HEK293 (cell line): Measurements from ENCODE around the gene ALPK3.
A peak's percentile ranks its signal among the peaks of the same experiment; 100 is the strongest.

Source experiments
- CTCF ChIA-PET: fragments of 350-600 bp; formaldehyde crosslinking; extraction: SDS; loops from one replicate; lab custom pipeline; 2021; ENCODE audit warnings: antibody characterized with exemption; lab: Yijun Ruan, JAX
- POLR2A ChIA-PET: fragments of 300-600 bp; formaldehyde crosslinking; extraction: SDS; loops from one replicate; lab custom pipeline; 2020; ENCODE audit warnings: antibody characterized with exemption, inconsistent platforms; lab: Yijun Ruan, JAX
- H3K27ac ChIP-seq: fragments of 200-500 bp; sonication (Bioruptor generic); 2 replicates; pipeline ENCODE4 v1.5.1; 2014; ENCODE audit warnings: low read depth, low read length, control low read depth, inconsistent platforms; ENCODE audit errors: extremely low read depth
- H3K36me3 ChIP-seq, 2 experiments: fragments of 200-500 bp in 1 of 2; sonication (Bioruptor generic) in 1 of 2; 1 replicate in 1 of 2; 2 replicates in 1 of 2; pipeline ENCODE4 v1.5.1; 2014 to 2017; ENCODE audit warnings: inconsistent platforms in 2 of 2, low read length in 2 of 2; ENCODE audit not compliant: control insufficient read depth in 2 of 2, insufficient read depth in 1 of 2
- H3K4me1 ChIP-seq: fragments of 200-500 bp; sonication (Bioruptor generic); 2 replicates; pipeline ENCODE4 v1.5.1; 2014; ENCODE audit warnings: mild to moderate bottlenecking, low read length, inconsistent platforms; ENCODE audit not compliant: control insufficient read depth, insufficient read depth
- H3K4me3 ChIP-seq: 2 replicates; pipeline ENCODE4 v1.5.1; 2011; ENCODE audit warnings: low read depth, mild to moderate bottlenecking, control low read depth, low read length, moderate library complexity
- H3K9me3 ChIP-seq: fragments of 200-500 bp; sonication (Bioruptor generic); 2 replicates; pipeline ENCODE4 v1.5.1; 2014; ENCODE audit warnings: low read depth, low read length, inconsistent platforms; ENCODE audit not compliant: control insufficient read depth, insufficient read depth
- GLI4 ChIP-seq: fragments of 450-650 bp; formaldehyde crosslinking; IDR thresholded peaks from 2 replicates; pipeline ENCODE4 v1.5.1; 2016; ENCODE audit warnings: missing biosample characterization, missing genetic modification characterization
- KLF1 ChIP-seq: fragments of 450-650 bp; formaldehyde crosslinking; IDR thresholded peaks from 2 replicates; pipeline ENCODE4 v1.5.1; 2016; ENCODE audit warnings: missing biosample characterization, missing genetic modification characterization
- SCRT1 ChIP-seq: fragments of 450-650 bp; formaldehyde crosslinking; IDR thresholded peaks from 2 replicates; pipeline ENCODE4 v1.5.1; 2016; ENCODE audit warnings: missing biosample characterization, missing genetic modification characterization, borderline replicate concordance
- SCRT2 ChIP-seq: fragments of 450-650 bp; formaldehyde crosslinking; IDR thresholded peaks from 2 replicates; pipeline ENCODE4 v1.5.1; 2016; ENCODE audit warnings: missing biosample characterization, missing genetic modification characterization
- YY1 ChIP-seq: fragments of 450-650 bp; formaldehyde crosslinking; IDR thresholded peaks from 2 replicates; pipeline ENCODE4 v1.5.1; 2018; ENCODE audit warnings: missing biosample characterization, missing genetic modification characterization
- ZBTB1 ChIP-seq: fragments of 450-650 bp; formaldehyde crosslinking; IDR thresholded peaks from 2 replicates; pipeline ENCODE4 v1.5.1; 2016; ENCODE audit warnings: missing biosample characterization, missing genetic modification characterization
- ZNF248 ChIP-seq: fragments of 450-650 bp; formaldehyde crosslinking; IDR thresholded peaks from 2 replicates; pipeline ENCODE4 v1.5.1; 2017; ENCODE audit warnings: missing biosample characterization, missing genetic modification characterization
- ZNF37A ChIP-seq: fragments of 450-650 bp; IDR thresholded peaks from 2 replicates; pipeline ENCODE4 v1.5.1; 2018; ENCODE audit warnings: missing biosample characterization, missing genetic modification characterization
- ZNF391 ChIP-seq: fragments of 450-650 bp; formaldehyde crosslinking; IDR thresholded peaks from 2 replicates; pipeline ENCODE4 v1.5.1; 2016; ENCODE audit warnings: low read depth, missing biosample characterization, missing genetic modification characterization, borderline replicate concordance
- ZNF426 ChIP-seq: fragments of 450-650 bp; formaldehyde crosslinking; IDR thresholded peaks from 2 replicates; pipeline ENCODE4 v1.5.1; 2017; ENCODE audit warnings: missing biosample characterization, missing genetic modification characterization, mild to moderate bottlenecking, inconsistent platforms, moderate library complexity
- ZNF530 ChIP-seq: fragments of 450-650 bp; formaldehyde crosslinking; IDR thresholded peaks from 2 replicates; pipeline ENCODE4 v1.5.1; 2016; ENCODE audit warnings: low read depth, missing biosample characterization, missing genetic modification characterization
- ZNF621 ChIP-seq: fragments of 450-650 bp; formaldehyde crosslinking; IDR thresholded peaks from 2 replicates; pipeline ENCODE4 v1.5.1; 2017; ENCODE audit warnings: missing biosample characterization, missing genetic modification characterization
- ZNF624 ChIP-seq: fragments of 450-650 bp; formaldehyde crosslinking; IDR thresholded peaks from 2 replicates; pipeline ENCODE4 v1.5.1; 2017; ENCODE audit warnings: missing biosample characterization, missing genetic modification characterization
- ZNF768 ChIP-seq: fragments of 450-650 bp; formaldehyde crosslinking; IDR thresholded peaks from 2 replicates; pipeline ENCODE4 v1.5.1; 2018; ENCODE audit warnings: missing biosample characterization, mild to moderate bottlenecking, missing genetic modification characterization
- TF ChIP-seq, protein P1 (sequence below): fragments of 450-650 bp; formaldehyde crosslinking; IDR thresholded peaks from 2 replicates; pipeline ENCODE4 v1.5.1; 2016; ENCODE audit warnings: missing biosample characterization, missing genetic modification characterization
- TF ChIP-seq, protein P2 (sequence below): fragments of 450-650 bp; formaldehyde crosslinking; IDR thresholded peaks from 2 replicates; pipeline ENCODE4 v1.5.1; 2017; ENCODE audit warnings: missing biosample characterization, mild to moderate bottlenecking, missing genetic modification characterization, moderate library complexity
- TF ChIP-seq, protein P3 (sequence below): fragments of 450-650 bp; formaldehyde crosslinking; IDR thresholded peaks from 2 replicates; pipeline ENCODE4 v1.5.1; 2016; ENCODE audit warnings: missing biosample characterization, missing genetic modification characterization
- TF ChIP-seq, protein P4 (sequence below): fragments of 450-650 bp; formaldehyde crosslinking; IDR thresholded peaks from 2 replicates; pipeline ENCODE4 v1.5.1; 2016; ENCODE audit warnings: missing biosample characterization, missing genetic modification characterization, low read depth

Gene ALPK3

DNA sequence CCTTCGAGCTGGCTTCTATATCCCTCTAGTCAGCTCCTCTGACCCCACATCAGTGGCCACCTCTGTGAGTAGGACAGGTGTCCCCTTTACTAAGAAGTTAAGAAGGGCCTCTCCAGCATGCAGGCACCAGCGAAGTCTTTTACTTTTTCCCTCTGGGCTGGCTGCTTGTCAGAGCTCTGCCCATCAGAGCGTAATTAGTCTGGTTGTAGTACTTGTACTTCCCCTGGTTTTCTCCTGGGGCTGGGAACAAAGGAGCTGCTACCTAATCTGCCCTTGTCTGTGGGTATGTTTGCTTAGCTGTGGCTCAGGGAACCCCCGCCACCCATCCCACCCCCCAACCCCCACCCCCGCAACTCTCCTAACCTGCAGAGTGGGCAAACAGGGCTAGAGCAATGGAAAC, 27.4 kb upstream of the ALPK3 start:
- CTCF ChIA-PET: no interaction called here
- H3K4me1 ChIP-seq: peaks cover 5% of the 10 kb centered on the region; the same call in 1 of the 2 replicates
- TF ChIP-seq, protein P1, sequence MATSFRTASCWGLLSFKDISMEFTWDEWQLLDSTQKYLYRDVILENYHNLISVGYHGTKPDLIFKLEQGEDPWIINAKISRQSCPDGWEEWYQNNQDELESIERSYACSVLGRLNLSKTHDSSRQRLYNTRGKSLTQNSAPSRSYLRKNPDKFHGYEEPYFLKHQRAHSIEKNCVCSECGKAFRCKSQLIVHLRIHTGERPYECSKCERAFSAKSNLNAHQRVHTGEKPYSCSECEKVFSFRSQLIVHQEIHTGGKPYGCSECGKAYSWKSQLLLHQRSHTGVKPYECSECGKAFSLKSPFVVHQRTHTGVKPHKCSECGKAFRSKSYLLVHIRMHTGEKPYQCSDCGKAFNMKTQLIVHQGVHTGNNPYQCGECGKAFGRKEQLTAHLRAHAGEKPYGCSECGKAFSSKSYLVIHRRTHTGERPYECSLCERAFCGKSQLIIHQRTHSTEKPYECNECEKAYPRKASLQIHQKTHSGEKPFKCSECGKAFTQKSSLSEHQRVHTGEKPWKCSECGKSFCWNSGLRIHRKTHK (tag by site-specific recombination): no peak
- TF ChIP-seq, protein P2, sequence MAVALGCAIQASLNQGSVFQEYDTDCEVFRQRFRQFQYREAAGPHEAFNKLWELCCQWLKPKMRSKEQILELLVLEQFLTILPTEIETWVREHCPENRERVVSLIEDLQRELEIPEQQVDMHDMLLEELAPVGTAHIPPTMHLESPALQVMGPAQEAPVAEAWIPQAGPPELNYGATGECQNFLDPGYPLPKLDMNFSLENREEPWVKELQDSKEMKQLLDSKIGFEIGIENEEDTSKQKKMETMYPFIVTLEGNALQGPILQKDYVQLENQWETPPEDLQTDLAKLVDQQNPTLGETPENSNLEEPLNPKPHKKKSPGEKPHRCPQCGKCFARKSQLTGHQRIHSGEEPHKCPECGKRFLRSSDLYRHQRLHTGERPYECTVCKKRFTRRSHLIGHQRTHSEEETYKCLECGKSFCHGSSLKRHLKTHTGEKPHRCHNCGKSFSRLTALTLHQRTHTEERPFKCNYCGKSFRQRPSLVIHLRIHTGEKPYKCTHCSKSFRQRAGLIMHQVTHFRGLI: no peak
- TF ChIP-seq ZNF624: no peak
- no peak for TF ChIP-seq ZNF768 (tag by site-specific recombination)
- TF ChIP-seq, protein P3, sequence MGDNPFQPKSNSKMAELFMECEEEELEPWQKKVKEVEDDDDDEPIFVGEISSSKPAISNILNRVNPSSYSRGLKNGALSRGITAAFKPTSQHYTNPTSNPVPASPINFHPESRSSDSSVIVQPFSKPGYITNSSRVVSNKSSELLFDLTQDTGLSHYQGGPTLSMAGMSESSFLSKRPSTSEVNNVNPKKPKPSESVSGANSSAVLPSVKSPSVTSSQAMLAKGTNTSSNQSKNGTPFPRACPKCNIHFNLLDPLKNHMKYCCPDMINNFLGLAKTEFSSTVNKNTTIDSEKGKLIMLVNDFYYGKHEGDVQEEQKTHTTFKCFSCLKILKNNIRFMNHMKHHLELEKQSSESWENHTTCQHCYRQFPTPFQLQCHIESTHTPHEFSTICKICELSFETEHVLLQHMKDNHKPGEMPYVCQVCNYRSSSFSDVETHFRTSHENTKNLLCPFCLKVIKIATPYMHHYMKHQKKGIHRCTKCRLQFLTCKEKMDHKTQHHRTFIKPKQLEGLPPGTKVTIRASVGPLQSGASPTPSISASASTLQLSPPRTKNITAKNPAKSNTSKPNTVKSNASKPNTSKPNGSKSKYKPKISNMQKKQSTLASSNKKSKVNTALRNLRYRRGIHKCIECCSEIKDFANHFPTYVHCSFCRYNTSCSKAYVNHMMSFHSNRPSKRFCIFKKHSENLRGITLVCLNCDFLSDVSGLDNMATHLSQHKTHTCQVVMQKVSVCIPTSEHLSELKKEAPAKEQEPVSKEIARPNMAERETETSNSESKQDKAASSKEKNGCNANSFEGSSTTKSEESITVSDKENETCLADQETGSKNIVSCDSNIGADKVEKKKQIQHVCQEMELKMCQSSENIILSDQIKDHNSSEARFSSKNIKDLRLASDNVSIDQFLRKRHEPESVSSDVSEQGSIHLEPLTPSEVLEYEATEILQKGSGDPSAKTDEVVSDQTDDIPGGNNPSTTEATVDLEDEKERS: no peak
- no peak for TF ChIP-seq YY1 (tag by site-specific recombination)
- no peak for TF ChIP-seq ZNF391 (tag by site-specific recombination)
- TF ChIP-seq, protein P4, sequence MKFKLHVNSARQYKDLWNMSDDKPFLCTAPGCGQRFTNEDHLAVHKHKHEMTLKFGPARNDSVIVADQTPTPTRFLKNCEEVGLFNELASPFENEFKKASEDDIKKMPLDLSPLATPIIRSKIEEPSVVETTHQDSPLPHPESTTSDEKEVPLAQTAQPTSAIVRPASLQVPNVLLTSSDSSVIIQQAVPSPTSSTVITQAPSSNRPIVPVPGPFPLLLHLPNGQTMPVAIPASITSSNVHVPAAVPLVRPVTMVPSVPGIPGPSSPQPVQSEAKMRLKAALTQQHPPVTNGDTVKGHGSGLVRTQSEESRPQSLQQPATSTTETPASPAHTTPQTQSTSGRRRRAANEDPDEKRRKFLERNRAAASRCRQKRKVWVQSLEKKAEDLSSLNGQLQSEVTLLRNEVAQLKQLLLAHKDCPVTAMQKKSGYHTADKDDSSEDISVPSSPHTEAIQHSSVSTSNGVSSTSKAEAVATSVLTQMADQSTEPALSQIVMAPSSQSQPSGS: no peak
- no peak overlapping the region for H3K4me3 ChIP-seq
- peaks cover 49 to 61% of the 10 kb centered on the region in 2 experiments for H3K36me3 ChIP-seq
- no peaks in the 10 kb centered on the region for H3K9me3 ChIP-seq
- POLR2A ChIA-PET: interaction anchor here (0.7 kb wide), 1 partner anchor 36 kb away, joined by 4 read pairs; no protein-coding TSS in a partner anchor
- no peak overlapping the region for H3K27ac ChIP-seq

DNA sequence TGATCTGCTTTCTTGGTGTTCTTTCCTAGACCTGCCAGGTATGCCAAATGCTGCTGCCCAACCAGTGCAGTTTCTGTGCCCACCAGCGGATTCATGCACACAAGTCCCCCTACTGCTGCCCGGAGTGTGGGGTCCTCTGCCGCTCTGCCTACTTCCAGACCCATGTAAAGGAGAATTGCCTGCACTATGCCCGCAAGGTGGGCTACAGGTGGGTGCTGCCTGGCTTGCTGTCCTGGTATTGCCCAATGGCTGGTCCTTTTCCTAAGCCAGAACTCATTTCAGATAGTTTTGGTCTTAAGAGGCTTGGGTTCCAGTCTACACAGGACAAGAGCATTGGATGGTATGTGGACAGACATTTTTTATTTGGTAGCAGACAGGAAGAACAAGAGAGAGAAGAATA, 26.5 kb upstream of the ALPK3 start:
- Histone ChIP-seq H3K36me3 (peaks cover 49 to 58% of the 10 kb centered on the region in 2 experiments), H3K27ac (no peak overlapping the region), H3K4me3 (no peak overlapping the region), H3K9me3 (no peaks in the 10 kb centered on the region), H3K4me1 (peaks cover 5% of the 10 kb centered on the region; the same call in 1 of the 2 replicates)
- ChIA-PET POLR2A (interaction anchor here (0.6 kb wide), 1 partner anchor 36 kb away, joined by 7 read pairs; no protein-coding TSS in a partner anchor), CTCF (no interaction called here)
- peak; percentile 85 for TF ChIP-seq SCRT2 (tag by site-specific recombination)
- TF ChIP-seq SCRT1 (tag by site-specific recombination): peak; percentile 56; the same call in 1 of the 2 replicates
- TF ChIP-seq ZBTB1 (tag by site-specific recombination): no peak
- TF ChIP-seq ZNF530 (tag by site-specific recombination): no peak

DNA sequence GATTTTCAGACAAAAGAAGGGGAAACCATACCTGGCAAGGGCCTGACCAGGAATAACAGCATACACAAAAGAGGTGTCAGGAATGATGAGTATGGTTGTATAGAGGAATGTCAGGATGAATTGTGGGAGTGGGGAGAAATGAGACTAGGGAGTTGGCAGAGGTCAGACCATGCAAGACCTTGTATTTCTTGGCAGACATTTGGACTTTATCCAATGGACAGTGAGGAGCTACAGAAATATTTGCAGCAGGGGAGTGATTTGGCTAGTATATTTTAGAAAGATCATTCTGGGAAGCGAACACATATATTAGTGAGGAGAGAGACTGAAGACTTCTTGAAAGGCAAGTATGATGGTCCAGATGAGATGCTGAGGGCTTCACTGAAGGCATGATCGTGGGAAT, 25.4 kb upstream of the ALPK3 start:
- CTCF ChIA-PET: no interaction called here
- no peak for TF ChIP-seq ZNF37A (tag by site-specific recombination)
- no peak for TF ChIP-seq GLI4 (tag by site-specific recombination)
- no peak for TF ChIP-seq ZNF621
- TF ChIP-seq KLF1 (tag by site-specific recombination): no peak
- TF ChIP-seq ZNF426 (tag by site-specific recombination): no peak
- TF ChIP-seq ZNF248 (tag by site-specific recombination): no peak
- TF ChIP-seq, all 188 proteins: peak for 0
- Histone ChIP-seq H3K4me3 (no peak overlapping the region), H3K27ac (no peak overlapping the region), H3K4me1 (peaks cover 5% of the 10 kb centered on the region; the same call in 1 of the 2 replicates), H3K36me3 (peaks cover 48 to 56% of the 10 kb centered on the region in 2 experiments), H3K9me3 (no peaks in the 10 kb centered on the region)
- POLR2A ChIA-PET: no interaction called here
